ENCODE results near the gene CAMK1D.

The CAMK1D gene

DNA sequence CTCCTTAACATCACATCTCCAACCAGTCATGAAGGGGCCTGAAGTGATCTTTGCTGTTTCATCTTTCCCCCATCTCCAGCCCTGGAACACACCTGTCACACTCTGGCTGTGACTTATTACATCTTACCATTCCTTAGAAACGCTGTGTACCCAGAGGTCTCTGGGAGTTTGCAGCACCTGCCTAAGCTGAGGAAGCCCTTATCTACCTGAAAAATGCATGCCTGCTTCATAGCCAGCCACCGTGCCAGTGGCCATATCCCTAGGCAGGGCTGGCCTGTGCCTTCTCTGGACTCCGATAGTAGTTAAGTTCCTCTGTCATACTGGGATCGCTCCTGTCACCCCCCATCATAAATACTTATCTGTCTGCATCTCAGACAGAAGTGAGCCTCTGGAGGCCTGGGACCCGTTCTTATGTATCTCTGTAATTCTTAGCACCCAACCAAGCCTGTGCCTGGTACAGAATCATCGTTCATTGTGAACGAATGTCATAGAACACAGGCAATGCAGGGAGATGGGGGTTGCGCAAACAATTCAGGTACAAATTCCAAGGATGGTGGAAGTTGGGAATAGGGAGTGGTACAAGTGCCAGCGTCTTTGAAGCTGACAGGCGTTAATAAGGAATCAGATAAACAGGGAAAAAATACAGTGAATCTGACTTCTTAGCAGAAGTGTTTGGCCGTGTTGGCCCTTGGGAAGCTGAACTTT is 254.6 kb downstream of the CAMK1D start:
- DNase-seq, result no peak

DNA sequence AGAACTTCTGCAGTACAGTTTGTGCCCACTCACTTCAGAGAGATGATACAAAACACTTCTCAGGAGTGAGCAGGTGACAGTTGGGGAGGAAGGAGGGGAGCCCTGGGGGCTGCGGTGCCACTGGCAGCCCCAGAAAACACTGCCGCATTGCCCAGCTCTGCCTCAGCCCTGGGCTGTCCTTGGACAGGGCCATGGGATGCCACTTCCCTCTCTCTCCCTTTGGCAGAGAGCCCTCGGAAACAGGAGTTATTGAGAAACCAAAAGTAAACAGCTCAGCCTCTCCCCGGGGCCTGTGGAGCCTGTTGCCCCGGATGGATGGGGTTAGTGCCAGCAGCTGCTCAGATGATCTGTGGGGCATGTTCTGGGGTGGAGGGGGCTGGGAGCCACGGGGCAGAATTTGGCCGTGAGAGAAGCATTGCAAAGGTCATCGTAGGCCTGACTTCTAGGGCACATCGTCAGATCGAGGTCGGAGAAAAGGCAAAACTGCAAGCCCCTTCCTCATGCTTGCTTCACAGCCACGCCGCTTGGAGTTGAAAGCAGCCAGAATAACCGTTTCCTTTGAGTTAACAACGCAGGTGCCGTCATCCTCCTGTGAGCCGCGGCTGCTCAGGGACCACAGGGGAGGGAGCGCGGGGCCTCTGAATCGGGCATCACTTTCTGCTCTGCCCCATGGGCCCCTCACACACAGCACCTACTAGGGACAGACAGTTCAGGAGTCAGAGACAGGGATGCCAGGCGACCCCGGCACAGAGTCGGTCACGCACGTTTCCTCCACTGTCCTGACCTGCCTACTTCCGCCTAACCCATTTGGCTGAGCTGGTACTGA is 256.4 kb downstream of the CAMK1D start:
- DNase-seq, result peak; percentile 33 to 47

- no peak for DNase-seq
Observed at GRCh38 chr10:12606461-12606860, 257.1 kb downstream of the CAMK1D start.

DNA sequence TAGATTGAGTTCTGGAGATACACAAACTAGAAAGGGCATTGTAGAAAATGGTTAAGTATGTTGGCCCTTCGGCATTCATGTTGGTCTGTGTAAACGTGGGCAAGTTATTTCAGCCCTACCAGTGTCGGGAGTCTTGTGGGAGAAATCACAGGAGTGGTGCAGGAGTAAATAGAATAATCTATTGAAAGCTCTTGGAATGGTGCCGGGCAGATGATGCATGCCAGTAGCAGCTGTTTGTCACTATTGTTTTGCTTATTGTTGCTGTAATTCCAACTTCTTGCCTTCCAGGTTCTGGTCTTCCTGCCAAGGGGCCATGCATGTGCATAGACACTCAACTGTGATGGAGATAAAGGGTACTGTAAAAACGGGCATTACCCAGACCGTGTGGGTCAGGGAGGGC is 259.4 kb downstream of the CAMK1D start:
- no peak for DNase-seq

DNA sequence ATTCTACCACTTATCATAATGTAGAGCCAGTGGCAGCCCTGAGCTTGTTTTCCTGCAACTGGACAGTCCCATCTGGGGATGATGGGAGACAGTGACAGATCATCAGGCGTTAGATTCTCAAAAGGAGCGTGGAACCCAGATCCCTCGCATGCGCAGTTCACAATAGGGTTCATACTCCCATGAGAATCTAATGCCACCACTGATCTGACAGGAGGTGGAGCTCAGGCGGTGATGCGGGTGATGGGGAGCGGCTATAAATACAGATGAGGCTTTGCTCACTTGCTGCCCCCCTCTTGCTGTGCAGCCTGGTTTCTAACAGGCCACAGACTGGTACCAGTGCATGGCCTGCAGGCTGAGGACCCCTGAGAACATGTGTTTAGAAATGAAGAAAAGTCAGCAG is 260.1 kb downstream of the CAMK1D start:
- DNase-seq, result no peak

DNA sequence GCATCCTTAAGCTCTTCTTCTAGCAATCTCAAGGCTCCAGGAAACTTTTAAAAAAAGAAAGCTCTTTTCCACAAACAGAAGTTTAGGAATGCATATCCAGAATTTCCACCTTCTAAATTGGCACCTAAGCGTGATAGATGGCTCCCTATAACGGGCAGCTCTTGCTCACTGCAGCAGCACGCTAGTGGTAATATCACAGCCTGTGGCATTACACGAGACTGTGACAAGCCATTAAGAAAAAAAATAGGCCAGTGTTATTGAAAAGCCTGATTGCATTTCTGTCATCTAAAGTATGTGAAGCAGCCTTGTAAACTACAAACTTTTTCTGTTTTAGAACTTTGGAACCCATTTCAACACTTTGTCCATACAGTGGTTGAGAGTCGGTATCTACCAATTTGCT is 263.8 kb downstream of the CAMK1D start:
- DNase-seq, result no peak

GRCh38 chr10:12614177-12614995 is 265.0 kb downstream of the CAMK1D start:
- DNase-seq, result no peak

DNA sequence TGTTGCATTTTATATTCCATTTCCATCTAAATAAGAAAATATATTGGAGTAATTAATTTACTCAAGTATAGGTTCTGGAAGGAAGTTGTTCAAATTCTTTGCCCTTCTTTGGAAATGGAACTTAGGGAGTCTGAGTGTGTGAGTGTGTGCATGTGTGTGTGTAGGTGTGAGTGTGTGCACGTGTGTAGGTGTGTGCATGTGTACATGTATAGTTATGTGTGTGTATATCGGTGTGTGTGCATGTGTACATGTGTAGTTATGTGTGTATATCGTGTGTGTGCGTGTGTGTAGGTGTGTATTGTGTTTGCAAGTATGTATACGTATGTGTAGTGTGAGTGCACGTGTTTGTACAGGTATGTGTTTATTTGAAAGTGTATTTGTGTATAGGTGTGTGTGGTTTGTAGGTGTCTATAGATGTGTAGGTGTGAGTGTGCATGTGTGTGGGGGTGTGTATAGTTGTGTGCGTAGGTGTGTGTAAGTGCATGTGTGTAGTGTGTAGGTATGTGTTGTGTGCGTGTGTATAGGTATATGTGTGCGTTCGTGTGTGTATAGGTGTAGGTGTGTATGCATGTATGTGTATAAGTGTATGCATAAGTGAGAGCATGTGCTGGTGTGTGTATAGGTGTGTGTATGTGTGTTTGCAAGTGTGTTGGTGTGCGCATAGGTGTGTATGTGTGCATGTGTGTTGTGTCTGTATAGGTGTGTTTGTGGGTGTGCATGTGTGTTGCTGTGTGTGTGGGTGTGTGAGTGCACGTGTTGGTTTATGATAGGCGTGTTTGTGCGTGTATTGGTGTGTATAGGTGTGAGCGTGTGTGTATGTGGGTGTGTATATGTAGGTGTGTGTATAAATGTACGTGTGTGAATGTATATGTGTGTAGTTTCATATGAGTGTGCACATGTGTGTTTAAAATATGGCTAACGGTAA is 266.2 kb downstream of the CAMK1D start:
- DNase-seq, result no peak

GRCh38 chr10:12617191-12618175 is 268.1 kb downstream of the CAMK1D start:
- DNase-seq, result no peak

- no peak for DNase-seq
Observed at GRCh38 chr10:12622016-12622415, 272.7 kb downstream of the CAMK1D start.

- no peak for DNase-seq
Observed at GRCh38 chr10:12622691-12623090, 273.3 kb downstream of the CAMK1D start.

DNA sequence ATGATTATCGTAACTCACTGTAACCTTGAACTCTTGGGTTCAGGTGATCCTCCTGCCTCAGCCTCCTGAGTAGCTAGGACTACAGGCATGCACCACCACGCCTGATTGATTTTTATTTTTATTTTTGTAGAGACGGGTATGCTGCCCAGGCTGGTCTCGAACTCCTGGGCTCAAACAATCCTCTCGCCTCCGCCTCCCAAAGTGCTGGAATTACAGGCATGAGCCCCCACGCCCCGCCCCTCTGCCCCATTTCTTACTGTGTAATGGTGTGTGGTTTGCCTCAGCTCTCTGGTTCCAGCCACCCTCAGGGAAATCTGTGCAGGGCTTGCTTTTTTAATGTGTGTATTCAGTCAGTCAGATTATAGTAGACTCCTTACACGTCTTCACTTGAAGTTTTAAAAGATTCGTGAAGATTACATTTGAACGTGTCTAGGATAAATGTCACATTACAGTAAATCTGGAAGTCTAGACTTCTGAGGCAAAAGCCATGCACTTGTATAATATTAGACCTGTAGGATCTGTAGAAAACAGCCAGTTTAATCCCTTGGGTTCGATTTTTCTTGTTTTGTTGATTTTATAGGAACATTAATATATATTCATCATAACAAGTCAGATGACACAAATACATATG is 276.2 kb downstream of the CAMK1D start:
- no peak for DNase-seq

DNA sequence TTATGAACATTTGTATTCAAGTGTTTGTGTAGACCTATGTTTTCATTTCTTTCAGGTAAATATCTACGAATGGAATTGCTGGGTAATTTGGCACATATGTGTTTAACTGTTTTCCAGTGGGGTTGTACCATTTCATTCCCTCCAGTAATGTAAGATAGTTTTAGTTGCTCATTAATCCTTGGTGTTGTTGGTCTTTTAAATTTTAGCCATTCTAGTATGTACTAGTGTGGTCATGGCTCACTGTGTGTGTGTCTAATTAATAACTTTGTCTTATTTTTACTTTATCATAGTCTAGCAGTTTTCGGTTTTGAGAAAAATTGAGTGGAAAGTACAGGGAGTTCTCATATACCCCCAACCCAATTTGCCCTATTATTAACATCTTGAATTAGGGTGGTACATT is 278.8 kb downstream of the CAMK1D start:
- DNase-seq, result no peak

DNA sequence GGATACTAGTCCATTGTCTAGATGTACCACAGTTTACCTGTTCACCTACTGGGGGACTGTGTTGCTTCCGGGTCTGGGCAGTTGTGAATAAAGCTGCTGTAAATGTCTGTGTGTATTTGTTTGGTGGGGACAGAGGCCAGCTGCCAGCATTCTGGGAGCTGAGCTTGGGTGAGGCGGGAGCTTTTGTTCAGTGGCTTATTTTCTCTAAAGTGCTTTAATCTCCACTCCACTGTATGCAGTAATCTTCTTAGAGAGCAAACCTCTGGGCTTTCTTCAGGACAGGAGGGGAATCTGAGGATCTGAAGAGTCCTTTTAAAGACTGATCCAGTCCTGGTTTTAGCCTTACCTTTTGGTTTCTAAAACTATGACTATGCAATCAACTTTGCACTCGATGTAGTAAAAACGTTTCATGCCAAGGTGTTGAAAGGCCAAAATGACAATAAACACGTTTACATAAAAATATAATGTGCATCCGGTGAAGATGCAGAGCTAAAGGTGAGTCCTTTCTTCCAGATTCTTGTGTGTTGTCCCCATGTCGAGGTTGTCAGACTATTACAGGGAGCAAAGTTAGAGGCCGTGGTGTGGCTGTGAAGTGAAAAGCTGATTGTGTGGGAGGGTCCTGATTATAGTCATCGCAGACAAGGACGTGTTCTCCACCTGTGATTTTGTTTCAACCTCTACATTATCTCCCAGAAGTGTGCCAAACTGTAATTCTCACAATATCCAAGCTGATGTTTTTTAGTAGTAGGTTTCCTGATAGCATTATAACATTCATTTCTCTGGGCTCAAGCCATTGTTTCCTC is 279.8 kb downstream of the CAMK1D start:
- no peak for DNase-seq

GRCh38 chr10:12629767-12630165 is 280.4 kb downstream of the CAMK1D start:
- no peak for DNase-seq

- no peak for DNase-seq
Observed at GRCh38 chr10:12631216-12631615, 281.9 kb downstream of the CAMK1D start.

DNA sequence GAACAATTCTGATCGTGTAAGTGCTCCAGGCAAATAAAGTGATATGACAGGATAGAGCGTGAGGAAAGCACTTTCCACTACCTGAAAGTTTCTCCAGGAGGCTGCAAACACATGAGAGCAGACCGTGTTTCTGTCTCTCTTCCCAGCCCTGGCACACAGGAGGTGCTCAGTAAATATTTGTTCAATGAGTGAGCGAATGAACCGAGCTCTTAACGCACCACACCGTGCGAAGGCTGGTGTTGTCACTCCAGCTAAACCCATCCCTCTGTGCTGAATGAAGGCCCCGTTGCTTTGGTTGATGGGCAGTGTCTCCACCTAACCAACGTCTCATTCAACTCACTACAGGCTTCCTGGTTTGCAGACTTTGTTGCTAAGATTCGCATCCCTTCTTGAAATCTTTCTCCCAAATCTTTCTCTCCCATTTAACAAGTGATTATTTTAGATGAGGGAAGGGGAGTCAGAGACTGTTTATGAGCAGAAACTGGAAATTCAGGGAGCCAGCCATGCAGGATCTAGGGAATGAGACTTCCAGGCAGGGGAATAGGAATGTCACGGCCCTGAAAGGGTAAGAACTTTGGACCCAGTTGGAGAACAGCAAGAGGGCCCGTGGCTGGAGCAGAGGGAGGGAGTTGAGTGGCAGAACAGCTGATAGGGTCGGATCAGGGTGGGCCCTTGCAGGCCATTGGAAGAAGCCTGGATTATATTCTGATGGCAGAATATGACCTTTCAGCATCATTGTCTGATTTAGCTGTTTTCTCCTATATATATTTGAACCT is 282.6 kb downstream of the CAMK1D start:
- DNase-seq, result no peak

- no peak for DNase-seq
Observed at GRCh38 chr10:12633776-12634620, 284.7 kb downstream of the CAMK1D start.
